ENCODE measurements around the gene OSBPL5. TPM values are rescaled to one million over a fixed set of nuclear protein-coding genes. Genes with fewer than 3 reads are reported as not detected.

Gene OSBPL5
- total RNA-seq, 1 donor from 2014 or later, result 18.4 TPM

DNA sequence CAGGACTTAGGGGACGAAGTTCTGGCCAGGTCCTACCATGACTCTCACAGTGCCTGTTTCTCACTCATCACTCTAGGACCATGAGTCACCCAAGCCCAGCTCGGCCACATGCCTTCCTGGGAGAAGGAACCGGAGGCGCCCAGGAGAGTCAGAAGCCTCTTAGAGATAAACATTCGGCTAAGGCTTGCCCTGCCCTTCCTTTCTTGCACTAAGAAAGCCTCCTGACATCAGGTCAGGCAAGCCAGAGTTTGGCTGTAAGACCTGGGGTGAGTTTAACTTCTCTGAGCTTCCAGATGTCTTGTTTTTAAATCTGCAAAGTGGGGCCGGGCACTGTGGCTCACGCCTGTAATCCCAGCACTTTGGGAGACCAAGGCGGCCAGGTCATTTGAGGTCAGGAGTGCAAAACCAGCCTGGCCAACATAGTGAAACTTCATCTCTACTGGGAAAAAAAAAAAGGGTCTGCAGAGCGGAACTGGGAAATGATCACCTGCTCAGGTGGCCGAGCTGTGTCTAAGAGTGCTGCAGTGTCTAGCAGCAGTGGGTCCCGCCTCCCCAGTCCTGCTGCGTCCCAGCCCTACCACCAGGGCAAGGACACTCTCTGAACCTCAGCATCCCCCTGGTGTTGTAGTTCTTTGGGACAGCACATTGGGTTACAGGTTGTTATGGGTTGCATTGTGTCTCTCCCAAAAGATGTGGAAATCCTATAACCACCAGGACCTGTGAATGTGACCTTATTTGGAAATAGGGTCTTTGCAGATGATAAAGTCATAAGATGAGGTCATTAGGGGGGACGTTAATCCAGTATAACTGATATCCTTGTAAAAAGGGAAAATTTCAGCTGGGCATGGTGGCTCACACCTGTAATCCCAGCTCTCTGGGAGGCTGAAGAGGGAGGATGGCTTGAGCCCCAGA is 106.1 kb downstream of the OSBPL5 start:
- DNase-seq (ENCODE audit: missing footprints) (no peak), ATAC-seq (no peak)
- intact Hi-C loops (cut with DNase I), result loop anchor here (5.0 kb wide), 1 partner anchor 33 kb away; no protein-coding TSS in a partner anchor

GRCh38 chr11:3057069-3057963 is 107.8 kb downstream of the OSBPL5 start, which contains the start of gene CARS1:
Gene CARS1 (minus strand): TSS chr11:3057423. CDS start chr11:3057367, 56 bp downstream.
- DNase-seq (ENCODE audit: missing footprints) (peak; percentile 99), ATAC-seq (peak; percentile 97)
- intact Hi-C loops (cut with DNase I), result loop anchor here (5.0 kb wide), 1 partner anchor 35 kb away; no protein-coding TSS in a partner anchor

- DNase-seq (ENCODE audit: missing footprints) (no peak), ATAC-seq (no peak)
- intact Hi-C loops (cut with DNase I), result loop anchor here (5.0 kb wide), 1 partner anchor 36 kb away; no protein-coding TSS in a partner anchor
Observed at GRCh38 chr11:3056296-3057068, 108.6 kb downstream of the OSBPL5 start.

- ATAC-seq, result no peak
- intact Hi-C loops (cut with DNase I), result loop anchor here (5.0 kb wide), 1 partner anchor 36 kb away; no protein-coding TSS in a partner anchor
- no peak for DNase-seq (ENCODE audit: missing footprints)
Observed at GRCh38 chr11:3055891-3056290, 109.2 kb downstream of the OSBPL5 start.

GRCh38 chr11:3052567-3052966 is 112.5 kb downstream of the OSBPL5 start:
- DNase-seq (ENCODE audit: missing footprints) (no peak), ATAC-seq (no peak)
- intact Hi-C loops (cut with DNase I), result no loop called here

GRCh38 chr11:3052109-3052479 is 113.0 kb downstream of the OSBPL5 start:
- DNase-seq (ENCODE audit: missing footprints) (no peak), ATAC-seq (no peak)
- intact Hi-C loops (cut with DNase I), result no loop called here

DNA sequence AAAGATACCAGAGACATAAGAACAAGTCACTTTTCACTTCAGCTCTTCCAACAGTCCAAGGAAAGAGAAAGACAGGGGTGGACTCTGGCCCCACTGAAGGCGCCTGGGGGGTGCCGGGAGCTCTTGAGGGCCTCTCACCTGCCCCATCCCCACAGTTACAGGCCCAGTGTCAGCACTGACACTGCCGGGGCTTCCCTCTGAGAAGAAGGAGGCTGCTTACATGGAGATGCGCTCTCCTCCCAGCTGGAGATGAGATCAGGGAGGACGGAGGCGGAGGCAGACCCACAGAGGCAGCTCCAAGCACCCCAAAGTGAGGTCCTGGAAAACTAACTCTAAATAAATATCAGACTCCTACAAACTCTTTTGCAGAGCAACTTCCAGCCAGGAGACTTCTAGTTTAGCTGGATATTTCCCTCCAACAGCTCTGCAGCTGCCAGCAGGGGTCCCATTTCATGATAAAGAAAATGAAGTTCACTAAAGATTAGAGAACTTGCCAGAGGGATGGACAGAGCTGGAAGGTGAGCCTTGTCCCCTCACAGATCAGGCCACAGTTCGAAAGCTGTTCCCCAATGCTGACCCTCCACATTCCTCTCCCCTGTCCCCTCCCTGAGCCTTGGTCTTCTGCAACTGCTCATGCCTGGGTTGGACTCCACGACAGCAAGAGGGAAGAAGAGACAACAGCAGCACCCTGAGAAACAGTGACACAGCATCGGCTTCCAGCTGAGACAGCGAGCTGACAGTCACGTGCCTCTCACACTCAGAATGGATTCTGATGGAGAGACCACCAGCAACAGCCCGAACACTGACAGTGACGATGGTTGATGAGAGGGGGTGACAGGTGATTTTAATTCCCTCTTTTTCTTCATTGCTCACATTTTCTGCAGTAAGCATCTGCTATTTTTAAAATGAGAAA is 113.7 kb downstream of the OSBPL5 start:
- no peak for DNase-seq (ENCODE audit: missing footprints)
- ATAC-seq, result no peak
- intact Hi-C loops (cut with DNase I), result no loop called here

DNA sequence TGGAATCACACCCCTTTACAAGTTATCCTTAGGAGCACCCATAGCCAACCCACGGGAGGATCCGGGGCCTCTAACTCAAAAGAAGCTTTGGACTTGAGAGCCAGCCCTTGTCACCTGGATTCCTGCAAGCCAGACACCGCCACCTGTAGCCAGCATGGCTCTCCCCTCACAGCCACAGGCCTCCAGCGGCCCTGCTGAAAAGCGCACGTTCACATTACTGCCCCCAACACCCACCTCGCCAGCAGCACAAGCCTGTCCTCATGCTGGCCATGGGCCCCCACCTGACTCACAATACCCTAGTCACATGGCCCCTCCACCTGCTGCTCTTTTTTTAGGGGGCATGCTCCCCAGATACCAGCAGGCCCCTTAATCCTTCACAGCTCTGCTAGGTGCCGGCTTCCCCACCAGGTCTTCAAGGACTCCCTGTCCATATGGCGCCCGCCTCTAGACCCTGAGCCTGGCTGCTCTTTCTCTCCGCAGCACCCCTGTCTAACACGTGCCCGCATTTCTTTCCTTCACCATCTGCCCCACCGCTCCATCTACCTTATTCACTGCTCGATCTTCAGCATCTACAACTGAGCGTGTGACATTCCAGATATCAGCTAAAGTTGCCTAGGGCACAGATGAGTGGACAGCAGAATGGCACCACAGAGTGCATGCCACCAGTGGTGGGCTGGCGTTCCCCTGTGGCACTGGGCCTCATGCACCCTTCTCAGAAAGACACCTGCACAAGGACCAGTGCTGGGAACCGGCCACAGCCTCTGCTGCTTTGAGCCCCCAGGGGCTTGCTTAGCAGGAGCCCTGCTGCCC is 114.5 kb downstream of the OSBPL5 start:
- ATAC-seq (no peak), DNase-seq (ENCODE audit: missing footprints) (no peak)
- intact Hi-C loops (cut with DNase I), result no loop called here

DNA sequence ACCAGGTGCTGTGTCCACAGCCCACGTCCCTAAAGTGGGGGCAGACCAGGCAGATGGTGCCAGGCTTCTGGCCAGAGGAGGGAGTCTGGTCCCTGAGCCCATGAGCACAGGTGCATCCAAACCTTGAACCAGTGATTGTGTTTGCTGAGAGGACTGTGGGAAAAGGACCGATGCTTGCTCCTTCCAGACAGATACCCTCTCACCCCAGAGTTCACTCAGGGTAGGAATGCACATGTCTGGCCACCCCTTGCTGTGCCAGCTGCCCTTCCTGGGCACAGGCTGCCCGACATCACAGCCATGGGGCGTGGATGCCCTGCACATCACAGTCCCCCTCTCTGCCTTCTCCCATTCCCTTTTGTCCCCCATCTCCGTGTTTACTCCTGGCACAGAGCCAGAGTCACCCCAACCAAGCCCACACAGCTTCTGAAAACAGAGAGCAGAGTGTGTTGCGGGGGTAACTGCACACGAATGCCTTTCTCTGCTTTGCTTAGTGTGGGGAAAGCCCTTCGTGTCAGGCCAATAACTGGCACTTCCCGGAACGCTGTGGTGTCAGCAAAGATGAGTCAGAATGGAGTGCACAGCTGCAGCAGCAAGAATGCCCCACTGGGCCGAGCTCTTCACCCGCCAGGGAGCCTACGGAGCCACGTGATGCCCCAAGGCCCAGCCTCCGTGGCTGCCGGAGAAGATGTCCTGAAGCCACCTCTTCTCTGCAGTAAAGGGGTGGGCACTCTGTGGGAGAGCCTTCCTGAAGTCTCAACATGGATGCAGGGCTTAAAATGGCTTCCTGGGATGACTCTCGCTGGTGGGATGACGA is 115.5 kb downstream of the OSBPL5 start:
- DNase-seq (ENCODE audit: missing footprints), result peak; percentile 79
- intact Hi-C loops (cut with DNase I), result no loop called here

GRCh38 chr11:3047637-3048036 is 117.5 kb downstream of the OSBPL5 start:
- no peak for DNase-seq (ENCODE audit: missing footprints)
- intact Hi-C loops (cut with DNase I), result no loop called here
- no peak for ATAC-seq

More for the DNA sequence above, 115.5 kb downstream of the OSBPL5 start:
- ATAC-seq, result peak; percentile 65

DNA sequence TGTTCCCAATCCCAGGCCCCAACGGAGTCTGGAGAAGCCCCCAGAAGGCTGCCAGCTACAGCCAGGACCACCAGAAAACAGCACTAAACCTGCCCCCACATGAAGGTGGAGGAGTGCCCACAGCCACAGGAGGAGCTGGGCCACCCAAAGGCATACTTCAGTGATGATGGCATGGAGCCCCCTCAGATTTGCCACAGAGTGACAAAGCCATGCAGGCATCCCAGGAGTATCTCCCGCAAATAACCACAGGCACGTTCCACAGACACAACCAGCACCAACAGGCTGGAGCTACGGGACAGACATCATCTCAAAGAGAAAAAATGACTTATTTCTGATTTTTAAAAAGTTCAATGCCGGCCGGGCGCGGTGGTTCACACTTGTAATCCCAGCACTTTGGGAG is 118.5 kb downstream of the OSBPL5 start:
- no peak for DNase-seq (ENCODE audit: missing footprints)
- intact Hi-C loops (cut with DNase I), result no loop called here
- ATAC-seq, result no peak

DNA sequence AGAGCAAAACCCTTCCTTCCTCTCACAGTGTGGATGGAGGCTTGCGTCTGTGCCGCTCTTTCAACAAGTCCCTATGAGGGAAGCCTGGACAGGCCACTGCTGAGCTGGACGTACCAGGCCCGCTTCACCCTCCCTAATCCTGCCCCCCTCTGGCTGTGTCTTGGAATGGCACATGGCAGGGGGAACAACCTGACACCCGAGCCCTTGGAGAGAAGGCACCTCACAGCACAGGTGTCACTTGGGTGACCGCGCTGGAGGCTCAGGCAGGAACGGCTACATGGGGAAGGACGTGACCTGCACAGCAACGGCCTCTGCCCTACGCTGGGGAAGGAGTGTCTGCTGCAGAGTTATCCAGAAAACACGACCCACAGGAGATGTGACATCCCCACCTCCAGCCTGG is 118.9 kb downstream of the OSBPL5 start:
- DNase-seq (ENCODE audit: missing footprints) (no peak), ATAC-seq (no peak)
- intact Hi-C loops (cut with DNase I), result no loop called here

GRCh38 chr11:3044915-3045314 is 120.2 kb downstream of the OSBPL5 start:
- DNase-seq (ENCODE audit: missing footprints) (no peak), ATAC-seq (no peak)
- intact Hi-C loops (cut with DNase I), result no loop called here

DNA sequence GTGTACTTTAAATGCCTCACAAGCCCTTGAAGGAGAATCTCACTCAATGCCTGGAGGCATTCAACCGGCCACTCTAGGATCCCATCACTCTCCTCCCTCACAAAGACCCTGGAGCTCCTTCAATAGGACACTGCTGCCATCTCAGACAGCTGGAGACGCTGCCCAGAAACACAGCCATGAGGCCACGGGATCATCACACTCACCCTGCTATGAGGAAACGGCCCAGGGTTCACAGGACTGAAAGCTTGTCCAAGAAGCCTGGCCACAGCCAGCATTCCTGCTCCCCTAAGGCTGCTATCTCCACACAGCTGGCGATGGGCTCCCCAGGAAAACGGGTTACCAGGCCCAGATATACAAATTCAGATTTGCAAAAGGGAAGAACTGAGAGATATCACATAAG is 121.1 kb downstream of the OSBPL5 start:
- intact Hi-C loops (cut with DNase I), result no loop called here
- ATAC-seq, result no peak

GRCh38 chr11:3043315-3043871 is 121.7 kb downstream of the OSBPL5 start:
- intact Hi-C loops (cut with DNase I), result no loop called here
- ATAC-seq, result peak; percentile 73
- peak; percentile 88 for DNase-seq (ENCODE audit: missing footprints)

More for the DNA sequence above, 121.1 kb downstream of the OSBPL5 start:
- no peak for DNase-seq (ENCODE audit: missing footprints)

All from Right ventricle myocardium inferior (tissue), 1 donor.